KBM-7 (cell line): ENCODE data around the gene FADS2.

Source experiments
- DNase-seq: peaks from one replicate; pipeline ENCODE4 v3.0.0-alpha.2; 2015
- in situ Hi-C: fragments of 300-500 bp; cut with MboI; formaldehyde crosslinking; loops from 2 replicates; pipeline ENCODE4 v1.14.3; 2020; ENCODE audit warnings: low sequenced_read_pairs, low pct_unique_long_range_greater_than_20kb, mixed read lengths

Gene FADS2

GRCh38 chr11:61840371-61840770 is 12.3 kb downstream of the FADS2 start:
- no peak for DNase-seq
- in situ Hi-C loops: no loop called here

GRCh38 chr11:61841636-61842527 is 13.8 kb downstream of the FADS2 start:
- no peak for DNase-seq
- in situ Hi-C loops: no loop called here

- no peak for DNase-seq
- in situ Hi-C loops: no loop called here
Measured at GRCh38 chr11:61842528-61842820, 14.4 kb downstream of the FADS2 start.

GRCh38 chr11:61844909-61845565 is 16.9 kb downstream of the FADS2 start:
- DNase-seq: no peak
- in situ Hi-C loops: no loop called here

GRCh38 chr11:61846362-61847020 is 18.4 kb downstream of the FADS2 start:
- in situ Hi-C loops: no loop called here
- DNase-seq: no peak

- DNase-seq: no peak
- in situ Hi-C loops: no loop called here
Measured at GRCh38 chr11:61847914-61848581, 19.9 kb downstream of the FADS2 start.

GRCh38 chr11:61848631-61849030 is 20.5 kb downstream of the FADS2 start:
- in situ Hi-C loops: no loop called here
- DNase-seq: no peak

GRCh38 chr11:61850687-61851086 is 22.6 kb downstream of the FADS2 start:
- in situ Hi-C loops: no loop called here
- DNase-seq: no peak

GRCh38 chr11:61851113-61851899 is 23.2 kb downstream of the FADS2 start:
- no peak for DNase-seq
- in situ Hi-C loops: no loop called here

- no peak for DNase-seq
- in situ Hi-C loops: no loop called here
Measured at GRCh38 chr11:61851900-61852295, 23.8 kb downstream of the FADS2 start.

- in situ Hi-C loops: no loop called here
Measured at GRCh38 chr11:61853698-61854169, 25.6 kb downstream of the FADS2 start.

GRCh38 chr11:61854206-61854895 is 26.3 kb downstream of the FADS2 start:
- DNase-seq: no peak
- in situ Hi-C loops: no loop called here

More at GRCh38 chr11:61853698-61854169, 25.6 kb downstream of the FADS2 start:
- no peak for DNase-seq

GRCh38 chr11:61854966-61855714 is 27.0 kb downstream of the FADS2 start:
- no peak for DNase-seq
- in situ Hi-C loops: no loop called here

- DNase-seq: no peak
- in situ Hi-C loops: no loop called here
Measured at GRCh38 chr11:61855939-61856680, 28.0 kb downstream of the FADS2 start.

- in situ Hi-C loops: no loop called here
- no peak for DNase-seq
Measured at GRCh38 chr11:61860054-61860903, 32.2 kb downstream of the FADS2 start.

GRCh38 chr11:61861634-61862033 is 33.5 kb downstream of the FADS2 start:
- in situ Hi-C loops: no loop called here
- DNase-seq: no peak
